Ammon's horn (tissue), 1 donor: Measurements from ENCODE around the gene TEX26.

Source experiments
- DNase-seq: peaks from one replicate; pipeline ENCODE4 v3.0.0-alpha.2; 2016; ENCODE audit warnings: low spot score

The TEX26 gene

GRCh38 chr13:30976025-30976424, 43.6 kb downstream of the TEX26 start:
- no peak for DNase-seq

DNA sequence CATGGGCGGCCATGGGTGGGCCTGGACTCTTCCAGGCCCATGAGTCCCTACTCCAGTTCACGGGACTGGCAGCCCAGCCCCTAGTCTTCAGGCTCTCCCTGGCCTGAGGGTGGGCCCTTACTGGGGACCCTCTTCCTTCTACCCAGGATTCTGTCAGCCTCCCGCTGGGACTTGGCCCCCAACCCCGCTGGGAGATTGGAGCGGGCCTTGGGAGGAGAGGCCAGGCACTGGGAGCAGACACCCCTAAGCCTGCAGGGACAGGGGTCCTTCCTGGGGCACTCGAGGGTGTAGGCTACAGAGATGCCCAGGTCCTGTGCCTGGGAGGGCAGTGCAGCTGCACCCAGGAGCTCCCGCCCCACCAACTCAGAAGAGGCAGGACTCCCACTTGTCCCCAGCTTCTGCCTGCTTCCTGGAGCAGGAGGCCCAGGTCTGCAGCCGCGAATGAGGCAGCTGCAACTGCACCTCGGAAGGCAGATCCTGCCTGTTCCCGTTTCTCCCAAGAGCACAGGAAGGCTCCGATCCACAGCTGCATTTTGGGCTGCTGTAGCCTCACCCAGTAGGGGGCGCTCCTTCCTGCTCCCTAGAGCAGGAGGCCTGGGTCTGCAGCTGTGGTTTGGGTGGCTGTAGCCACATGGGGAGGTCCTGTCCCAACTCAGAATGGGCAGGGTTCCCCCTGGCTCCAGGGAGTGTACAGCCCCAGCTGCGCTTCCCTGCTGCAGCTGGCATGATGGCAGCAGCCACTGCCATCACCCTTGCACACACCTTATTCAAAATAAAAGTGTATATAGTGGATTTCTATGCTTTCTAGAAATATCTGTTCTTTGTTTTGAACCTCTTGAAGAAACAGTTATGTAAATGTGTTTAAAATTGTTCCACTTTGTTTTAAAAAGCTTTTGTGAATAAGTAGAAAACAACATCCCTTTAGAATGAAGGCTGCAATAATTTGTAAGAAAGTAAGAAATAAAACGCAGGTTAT, 46.8 kb downstream of the TEX26 start:
- DNase-seq = peak; percentile 14

GRCh38 chr13:30982506-30982905, 50.0 kb downstream of the TEX26 start:
- peak; percentile 8 for DNase-seq

GRCh38 chr13:30982906-30983305, 50.5 kb downstream of the TEX26 start:
- no peak for DNase-seq

GRCh38 chr13:30983431-30983830, 51.0 kb downstream of the TEX26 start:
- no peak for DNase-seq

DNA sequence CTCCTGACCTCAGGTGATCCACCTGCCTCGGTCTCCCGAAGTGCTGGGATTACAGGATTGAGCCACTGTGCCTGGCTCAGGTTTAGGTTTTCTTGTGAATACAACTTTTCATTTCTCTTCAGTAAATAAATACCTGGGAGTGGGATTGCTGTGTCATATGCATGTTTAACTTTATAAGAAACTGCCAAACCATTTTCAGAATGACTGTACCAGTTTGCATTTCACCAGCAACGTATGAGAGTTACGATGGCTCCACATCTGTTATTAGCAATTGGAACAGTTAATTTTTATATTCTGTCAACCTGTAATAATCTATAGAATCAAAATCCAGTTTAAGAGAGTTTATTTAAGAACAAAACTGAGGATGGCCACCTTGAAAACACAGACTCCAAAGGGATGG, 52.2 kb downstream of the TEX26 start:
- no peak for DNase-seq

DNA sequence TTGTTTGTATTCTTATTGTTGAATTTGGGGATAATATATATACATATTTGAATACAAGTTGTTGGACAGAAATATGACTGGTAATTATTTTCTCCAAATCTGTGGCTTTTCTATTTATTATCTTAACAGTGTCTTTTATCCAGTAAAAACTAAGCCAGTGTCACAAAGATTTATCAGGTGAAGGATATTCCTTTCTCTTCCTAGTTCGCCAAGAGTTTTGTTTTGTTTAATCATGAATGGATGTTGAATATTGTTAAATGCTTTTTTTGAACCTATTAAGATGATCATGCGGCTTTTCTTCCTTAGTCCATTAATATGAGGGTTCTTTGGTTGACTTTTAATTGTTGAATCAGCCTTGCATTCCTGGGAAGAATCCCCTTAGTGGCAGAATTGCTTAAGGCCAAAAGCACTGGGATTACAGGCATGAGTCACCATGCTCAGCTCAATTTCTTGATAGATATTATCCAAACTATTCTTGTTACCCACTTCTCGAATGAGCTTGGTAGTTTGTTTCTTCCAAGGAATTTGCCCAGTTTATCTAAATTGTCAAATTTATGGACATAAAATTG, 53.3 kb downstream of the TEX26 start:
- no peak for DNase-seq

DNA sequence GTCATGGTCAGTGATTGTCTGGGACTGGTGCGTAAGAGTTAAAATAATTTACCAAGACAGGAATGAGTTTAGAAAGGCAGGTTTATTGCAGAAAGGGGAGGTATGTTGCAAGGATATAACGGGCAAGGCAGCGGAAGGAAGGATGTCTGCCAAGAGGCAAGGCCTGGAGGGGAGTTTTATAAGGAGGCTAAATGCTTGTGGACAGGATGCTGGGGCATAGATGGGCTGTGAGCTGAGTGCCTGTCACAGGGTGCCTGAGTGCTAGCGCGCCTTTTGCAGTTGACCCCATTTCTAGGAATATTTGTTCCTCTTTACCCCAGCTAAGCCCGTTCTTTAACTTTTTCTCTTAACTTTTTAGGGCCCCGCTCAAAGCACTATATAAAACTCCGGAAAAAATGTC, 58.7 kb downstream of the TEX26 start:
- DNase-seq = no peak

DNA sequence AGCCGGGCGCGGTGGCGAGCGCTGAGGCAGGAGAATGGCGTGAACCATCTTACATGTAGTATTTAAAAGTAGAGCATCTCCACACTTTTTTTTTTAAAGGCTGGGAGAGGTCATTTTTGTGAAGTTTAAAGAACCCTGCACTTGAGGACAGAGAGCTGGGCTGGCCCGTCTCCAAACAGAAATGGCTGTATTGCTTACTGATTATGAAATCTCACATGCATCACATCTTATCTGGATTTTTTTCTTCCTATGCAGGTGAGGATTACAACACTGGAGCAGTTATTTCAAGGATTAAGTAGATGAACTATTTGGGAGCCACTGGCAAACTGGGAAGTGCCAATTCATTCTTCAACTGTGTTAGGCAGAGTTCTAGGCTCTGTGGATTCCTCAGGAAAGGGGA, 59.5 kb downstream of the TEX26 start:
- DNase-seq = no peak

DNA sequence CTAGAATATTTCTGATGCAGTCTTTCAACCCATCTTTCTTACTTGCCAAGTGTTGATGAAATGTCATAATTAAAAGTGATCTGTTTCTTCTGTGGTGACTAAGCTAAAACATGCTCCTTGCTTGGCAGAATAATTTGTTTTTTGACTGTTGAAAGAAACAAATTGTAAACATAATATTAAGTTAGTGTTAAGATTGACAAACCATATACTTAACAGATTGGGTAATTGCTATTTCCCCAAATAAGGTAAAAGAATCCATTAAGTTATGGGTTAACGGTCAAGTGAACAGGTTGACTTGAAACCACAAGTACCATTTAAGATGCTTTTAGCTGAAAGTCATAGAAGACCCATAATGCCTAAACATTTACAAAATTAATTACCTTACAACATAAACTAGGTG, 62.9 kb downstream of the TEX26 start:
- DNase-seq = no peak

GRCh38 chr13:30997697-30998096, 65.2 kb downstream of the TEX26 start:
- DNase-seq = no peak

GRCh38 chr13:30998136-30999088, 66.0 kb downstream of the TEX26 start:
- DNase-seq = peak; percentile 77

- DNase-seq = no peak
Observed at GRCh38 chr13:31000889-31001288, 68.4 kb downstream of the TEX26 start.

DNA sequence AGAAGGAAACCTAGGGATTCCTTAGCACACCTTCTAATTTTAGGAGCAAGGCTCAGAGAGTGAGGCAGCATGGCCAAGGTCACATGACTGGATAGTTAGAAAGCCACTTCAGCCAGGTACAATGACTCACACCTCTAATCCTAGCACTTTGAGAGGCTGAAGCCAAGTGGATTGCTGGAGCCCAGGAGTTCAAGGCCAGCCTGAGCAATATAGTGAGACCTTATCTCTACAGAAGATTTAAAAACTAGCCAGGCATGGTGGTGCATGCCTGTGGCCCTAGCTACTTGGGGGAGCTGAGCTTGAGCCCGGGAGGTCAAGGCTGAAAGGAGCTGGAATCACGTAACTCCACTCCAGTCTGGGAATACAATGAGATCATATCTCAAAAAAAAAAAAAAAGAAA, 69.2 kb downstream of the TEX26 start:
- no peak for DNase-seq

DNA sequence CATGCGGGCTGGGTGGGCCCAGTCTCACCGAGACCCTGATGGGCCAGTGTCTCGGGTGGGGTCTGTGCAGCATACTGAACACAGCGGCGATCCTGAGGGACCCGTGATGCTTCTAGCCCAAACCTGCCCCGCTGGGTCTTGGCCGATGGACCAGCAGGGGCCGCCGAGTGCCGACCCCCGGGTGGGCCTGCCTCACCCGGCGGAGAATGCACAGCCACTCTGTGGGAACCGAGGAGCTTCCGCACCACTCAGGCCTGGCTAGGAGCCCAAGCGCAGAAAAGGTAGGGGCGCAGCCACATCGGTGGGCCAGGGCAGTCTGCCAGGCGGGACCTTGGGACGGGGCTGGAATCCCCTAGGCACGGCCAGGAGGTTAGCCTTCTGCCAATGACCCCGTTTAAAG, 72.6 kb downstream of the TEX26 start:
- DNase-seq = no peak

- no peak for DNase-seq
Observed at GRCh38 chr13:31007417-31007816, 75.0 kb downstream of the TEX26 start.

- no peak for DNase-seq
Observed at GRCh38 chr13:31008400-31009115, 76.1 kb downstream of the TEX26 start.

DNA sequence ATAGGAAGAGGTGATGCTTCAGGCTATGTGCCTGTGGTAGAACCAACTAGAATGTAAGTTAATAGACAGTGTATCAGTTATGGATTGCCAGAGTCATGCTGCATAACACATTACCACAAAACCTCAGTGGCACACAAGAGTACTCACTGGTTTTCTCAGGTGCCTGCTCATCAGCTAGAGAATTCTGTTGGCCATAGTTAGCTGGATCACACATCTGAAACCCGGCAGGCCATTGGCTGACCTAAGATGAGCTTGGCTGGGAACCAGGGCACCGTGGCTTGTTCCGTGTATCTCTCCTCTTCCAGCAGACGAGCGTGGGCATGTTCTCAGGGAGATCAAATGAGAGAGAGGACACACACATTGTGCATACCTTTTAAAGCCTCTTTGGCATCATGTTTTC, 76.7 kb downstream of the TEX26 start:
- no peak for DNase-seq

DNA sequence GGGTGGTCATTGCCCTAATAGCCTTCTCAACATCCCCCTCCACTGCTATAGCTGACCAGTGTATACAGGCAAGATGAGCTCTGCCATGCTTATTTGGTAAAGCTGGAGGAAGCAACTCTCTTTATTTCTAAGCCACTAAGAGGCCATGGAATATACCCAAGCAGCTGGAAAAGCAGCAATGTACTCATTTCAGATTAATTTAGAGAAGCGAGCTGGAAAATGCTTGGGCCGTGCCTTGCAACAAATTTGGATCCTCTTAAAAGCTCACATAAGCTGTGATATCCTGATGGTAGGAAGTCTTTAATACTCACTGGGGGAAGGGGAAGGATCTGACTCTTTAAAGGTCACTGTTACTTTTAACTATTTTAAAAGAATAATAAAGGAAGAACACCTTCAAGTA, 77.8 kb downstream of the TEX26 start:
- DNase-seq = no peak

GRCh38 chr13:31011193-31011860, 78.9 kb downstream of the TEX26 start:
- DNase-seq = no peak
